Stomach (tissue), 9 donors: ENCODE measurements around the gene PON2. TPM values are rescaled to one million over a fixed set of nuclear protein-coding genes. Genes with fewer than 3 reads are reported as not detected.

Experiments
- DNase-seq, 2 donors: peaks; one replicate each; pipeline versions ENCODE4 v3.0.0 to v3.0.0-alpha.2; 2013 to 2019
- H3K27ac ChIP-seq, 5 donors: fragments of 200-600 bp in 4 of 5; sonication (generic) in 4 of 5; one replicate each; pipeline ENCODE4 v1.5.1; 2013 to 2019; ENCODE audit warnings: mild to moderate bottlenecking in 1 of 5, moderate library complexity in 1 of 5
- H3K27me3 ChIP-seq, 3 donors: fragments of 200-600 bp; sonication (generic); one replicate each; pipeline ENCODE4 v1.5.1; 2017 to 2019; ENCODE audit warnings: mixed run types in 1 of 3
- H3K36me3 ChIP-seq, 4 donors: fragments of 200-600 bp; sonication (generic); 1 replicate in 3 of 4; 2 replicates in 1 of 4; pipeline ENCODE4 v1.5.1; 2016 to 2019
- H3K4me1 ChIP-seq, 4 donors: fragments of 200-600 bp; sonication (generic); one replicate each; pipeline ENCODE4 v1.5.1; 2016 to 2019
- H3K4me3 ChIP-seq, 4 donors: fragments of 200-600 bp; sonication (generic) in 3 of 4; one replicate each; pipeline ENCODE4 v1.5.1; 2016 to 2019; ENCODE audit warnings: mild to moderate bottlenecking in 1 of 4
- H3K9me3 ChIP-seq, 4 donors: fragments of 200-600 bp; sonication (generic); one replicate each; pipeline ENCODE4 v1.5.1; 2016 to 2019
- EP300 ChIP-seq: sonication (generic); formaldehyde crosslinking; IDR thresholded peaks from one replicate; pipeline ENCODE4 v1.6.1; 2017; ENCODE audit warnings: antibody characterized with exemption
- POLR2A ChIP-seq, 4 donors: fragments of 450-650 bp; IDR thresholded peaks; one replicate each; pipeline ENCODE4 v1.6.1; 2016; ENCODE audit warnings: antibody characterized with exemption in 4 of 4, control low read depth in 2 of 4, mild to moderate bottlenecking in 1 of 4, moderate library complexity in 1 of 4
- POLR2AphosphoS5 ChIP-seq, 3 donors: sonication (generic); formaldehyde crosslinking; IDR thresholded peaks; one replicate each; pipeline ENCODE4 v1.6.1; 2016; ENCODE audit warnings: antibody characterized with exemption in 3 of 3
- WGBS, 5 donors: extraction: QIAGEN DNeasy Blood & Tissue Kit in 3 of 5; methylation state at CpG; one replicate each; pipeline versions ENCODE4 v1.1.5 to v1.1.7; 2013 to 2018; 5-methylcytosine and 5-hydroxymethylcytosine counted together
- intact Hi-C: fragments of 100-400 bp; cut with DNase I; formaldehyde crosslinking; loops from one replicate; pipeline ENCODE4 v1.15.1; 2023; ENCODE audit warnings: low total_unique reads
- polyA plus RNA-seq, 3 donors: library from polyadenylated mRNA; stranded (reverse); fragments of 200-250 nt; gene quantifications; one replicate each; pipeline ENCODE4 v1.2.3, GENCODE V29; 2013
- total RNA-seq, 5 donors: library from RNA; depleted of rRNA; stranded (reverse); fragments of >200 nt; gene quantifications; one replicate each; pipeline versions ENCODE4 v1.1.0 to v1.2.3, GENCODE V29; 2014 to 2016
- TF ChIP-seq, protein P1 (sequence below), 7 experiments: fragments of 450-650 bp in 4 of 7; fragments of 200-600 bp in 3 of 7; sonication (generic) in 3 of 7; IDR thresholded peaks; one replicate each; pipeline ENCODE4 v1.5.1; 2016 to 2019; ENCODE audit warnings: antibody characterized with exemption in 7 of 7, control low read depth in 2 of 7, mild to moderate bottlenecking in 1 of 7
- donor health status: healthy with polysubstance abuse.
- donor health status: Bipolar disorder and iron deficiency.
- donor health status: healthy.

The PON2 gene
- total and polyA plus RNA-seq, 8 donors: 6.3 to 151 (median 34.0) TPM

- WGBS, 5 donors: 56 to 77% (median 68%) methylated on average over 4 of the region's 4 CpGs
- DNase-seq: no peak
- intact Hi-C loops: no loop called here
- peaks cover 0 to 23% (median 17%) of the 10 kb centered on the region in 3 donors for H3K27me3 ChIP-seq
- H3K36me3 ChIP-seq: no peaks in the 10 kb centered on the region
- H3K9me3 ChIP-seq: no peaks in the 10 kb centered on the region
- TF ChIP-seq EP300: no peak
- TF ChIP-seq POLR2A (IDR thresholded peaks at IDR 0.05): no peak
- TF ChIP-seq POLR2AphosphoS5 (IDR thresholded peaks at IDR 0.05): no peak
- TF ChIP-seq, protein P1, sequence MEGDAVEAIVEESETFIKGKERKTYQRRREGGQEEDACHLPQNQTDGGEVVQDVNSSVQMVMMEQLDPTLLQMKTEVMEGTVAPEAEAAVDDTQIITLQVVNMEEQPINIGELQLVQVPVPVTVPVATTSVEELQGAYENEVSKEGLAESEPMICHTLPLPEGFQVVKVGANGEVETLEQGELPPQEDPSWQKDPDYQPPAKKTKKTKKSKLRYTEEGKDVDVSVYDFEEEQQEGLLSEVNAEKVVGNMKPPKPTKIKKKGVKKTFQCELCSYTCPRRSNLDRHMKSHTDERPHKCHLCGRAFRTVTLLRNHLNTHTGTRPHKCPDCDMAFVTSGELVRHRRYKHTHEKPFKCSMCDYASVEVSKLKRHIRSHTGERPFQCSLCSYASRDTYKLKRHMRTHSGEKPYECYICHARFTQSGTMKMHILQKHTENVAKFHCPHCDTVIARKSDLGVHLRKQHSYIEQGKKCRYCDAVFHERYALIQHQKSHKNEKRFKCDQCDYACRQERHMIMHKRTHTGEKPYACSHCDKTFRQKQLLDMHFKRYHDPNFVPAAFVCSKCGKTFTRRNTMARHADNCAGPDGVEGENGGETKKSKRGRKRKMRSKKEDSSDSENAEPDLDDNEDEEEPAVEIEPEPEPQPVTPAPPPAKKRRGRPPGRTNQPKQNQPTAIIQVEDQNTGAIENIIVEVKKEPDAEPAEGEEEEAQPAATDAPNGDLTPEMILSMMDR (IDR thresholded peaks at IDR 0.05): no peak
- peaks cover 0 to 9% (median 6%) of the 10 kb centered on the region in 4 donors for H3K4me1 ChIP-seq
- no peak overlapping the region for H3K4me3 ChIP-seq
- no peak overlapping the region for H3K27ac ChIP-seq
Observed at GRCh38 chr7:95398155-95398940, 36.5 kb downstream of the PON2 start.

DNA sequence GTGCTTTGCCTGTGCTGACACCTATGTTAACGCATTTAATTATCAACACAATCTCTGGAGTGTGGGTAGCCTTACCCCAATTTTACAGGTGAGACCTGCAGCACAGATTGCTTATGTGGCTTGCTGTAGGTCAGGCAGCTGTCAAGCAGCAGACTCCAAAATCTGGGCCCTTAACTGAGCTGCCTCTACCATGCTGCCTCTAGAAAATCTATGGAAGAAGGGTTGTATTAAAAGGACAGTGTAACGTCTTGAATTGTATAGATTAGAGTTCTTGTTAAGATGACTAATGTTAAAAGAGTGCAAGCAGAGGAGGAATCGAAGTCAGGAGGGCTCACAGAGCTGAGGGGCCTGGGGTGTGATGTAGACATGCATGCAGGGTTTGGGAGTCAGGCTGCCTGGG, 37.4 kb downstream of the PON2 start:
- TF ChIP-seq, protein P1 (IDR thresholded peaks at IDR 0.05): no peak
- TF ChIP-seq EP300 (no peak), POLR2A (IDR thresholded peaks at IDR 0.05) (no peak), POLR2AphosphoS5 (IDR thresholded peaks at IDR 0.05) (no peak)
- Histone ChIP-seq H3K27ac (no peak overlapping the region), H3K36me3 (no peaks in the 10 kb centered on the region), H3K27me3 (peaks cover 0 to 23% (median 17%) of the 10 kb centered on the region in 3 donors), H3K4me1 (peaks cover 0 to 9% (median 6%) of the 10 kb centered on the region in 4 donors), H3K9me3 (no peaks in the 10 kb centered on the region), H3K4me3 (peak overlapping the region in 3 of 4 donors; percentile 56 to 59 (median 58))
- DNase-seq: no peak
- intact Hi-C loops: no loop called here
- 47 to 76% (median 63%) methylated on average over 3 of the region's 3 CpGs for WGBS, 5 donors

- H3K36me3 ChIP-seq: no peaks in the 10 kb centered on the region
- H3K4me3 ChIP-seq: peak within 1 kb of the TSS; percentile 47 to 59 (median 57)
- WGBS, 5 donors: 5 to 18% (median 6%) methylated on average over 46 to 68 of the region's 68 CpGs
- peaks cover 0 to 9% (median 6%) of the 10 kb centered on the region in 4 donors for H3K4me1 ChIP-seq
- H3K27ac ChIP-seq: peak within 1 kb of the TSS; percentile 15 to 63 (median 58)
- no peaks in the 10 kb centered on the region for H3K9me3 ChIP-seq
- H3K27me3 ChIP-seq: peaks cover 0 to 23% (median 17%) of the 10 kb centered on the region in 3 donors
- intact Hi-C loops: no loop called here
- no peak for TF ChIP-seq EP300
- TF ChIP-seq, protein P1 (IDR thresholded peaks at IDR 0.05): peak in 2 of 7 experiments; percentile 6 to 11
- peak; percentile 27 to 68 for DNase-seq
Observed at GRCh38 chr7:95396136-95397032, 38.4 kb downstream of the PON2 start, which contains the start of gene PON3. Gene PON3, minus strand, starts transcription at chr7:95396375. Its CDS starts 25 bp downstream, at chr7:95396350.

DNA sequence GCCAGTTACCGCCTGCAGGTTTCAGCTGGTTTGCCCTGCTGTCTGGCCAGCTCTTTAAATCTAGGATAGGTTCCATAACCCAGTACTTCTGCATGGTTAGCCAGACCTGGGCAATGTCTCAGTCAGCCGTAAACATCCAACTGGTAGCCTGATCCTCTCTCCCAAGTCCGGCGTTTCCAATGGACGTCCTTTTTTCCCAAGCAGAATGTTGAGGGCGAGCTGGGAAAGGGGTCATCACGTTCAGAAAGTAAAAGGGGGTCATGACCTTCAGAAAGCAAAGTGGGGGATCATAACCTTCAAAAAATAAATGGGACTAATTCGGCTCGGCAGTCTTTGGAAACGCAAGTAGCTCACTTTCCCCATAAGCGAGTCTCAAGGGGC, 39.1 kb downstream of the PON2 start:
- Histone ChIP-seq H3K9me3 (no peaks in the 10 kb centered on the region), H3K27me3 (peaks cover 0 to 23% (median 17%) of the 10 kb centered on the region in 3 donors), H3K36me3 (no peaks in the 10 kb centered on the region), H3K4me1 (peaks cover 0 to 9% (median 6%) of the 10 kb centered on the region in 4 donors), H3K27ac (peak overlapping the region in 2 of 5 donors; percentile 58 to 63), H3K4me3 (peak overlapping the region; percentile 47 to 59 (median 57))
- no peak for DNase-seq
- 71 to 82% (median 75%) methylated on average over 11 of the region's 11 CpGs for WGBS, 5 donors
- TF ChIP-seq, protein P1 (IDR thresholded peaks at IDR 0.05): no peak
- TF ChIP-seq EP300 (no peak), POLR2AphosphoS5 (IDR thresholded peaks at IDR 0.05) (no peak), POLR2A (IDR thresholded peaks at IDR 0.05) (no peak)
- intact Hi-C loops: no loop called here
